SK-N-SH treated with all-trans-retinoic acid at 6 μM for 48 hours (cell line): Measurements from ENCODE around the gene SLC12A6.

ENCODE experiments used
- ARNTL ChIP-seq: fragments of 450-650 bp; formaldehyde crosslinking; IDR thresholded peaks from 2 replicates; pipeline ENCODE4 v1.5.0; 2020; ENCODE audit warnings: low read depth, mild to moderate bottlenecking, moderate library complexity, borderline replicate concordance
- CSDC2 ChIP-seq: fragments of 250-450 bp; sonication (Bioruptor Pico); IDR thresholded peaks from 2 replicates; pipeline ENCODE4 v1.5.0; 2020; ENCODE audit warnings: mild to moderate bottlenecking, moderate library complexity
- ISL1 ChIP-seq: fragments of 250-450 bp; sonication (Bioruptor Pico); IDR thresholded peaks from 2 replicates; pipeline ENCODE4 v2.1.2; 2022; ENCODE audit warnings: mild to moderate bottlenecking, moderate library complexity
- PATZ1 ChIP-seq: fragments of 250-450 bp; sonication (Bioruptor Pico); IDR thresholded peaks from 2 replicates; pipeline ENCODE4 v1.8.0; 2020; ENCODE audit warnings: mild to moderate bottlenecking, moderate library complexity, borderline replicate concordance
- RARB ChIP-seq: fragments of 250-450 bp; sonication (Bioruptor Pico); IDR thresholded peaks from 2 replicates; pipeline ENCODE4 v1.8.0; 2021; ENCODE audit warnings: mild to moderate bottlenecking, moderate library complexity
- TCF4 ChIP-seq: fragments of 250-450 bp; sonication (Bioruptor Pico); IDR thresholded peaks from 2 replicates; pipeline ENCODE4 v1.8.0; 2021; ENCODE audit warnings: mild to moderate bottlenecking, moderate library complexity, borderline replicate concordance
- ZFP3 ChIP-seq: fragments of 250-450 bp; sonication (Bioruptor Pico); IDR thresholded peaks from 2 replicates; pipeline ENCODE4 v1.5.0; 2020; ENCODE audit warnings: mild to moderate bottlenecking, moderate library complexity
- ZFP30 ChIP-seq: fragments of 450-650 bp; formaldehyde crosslinking; IDR thresholded peaks from 2 replicates; pipeline ENCODE4 v1.5.0; 2022; ENCODE audit warnings: mild to moderate bottlenecking, moderate library complexity
- ZNF70 ChIP-seq: fragments of 450-650 bp; formaldehyde crosslinking; IDR thresholded peaks from 2 replicates; pipeline ENCODE4 v1.5.0; 2020; ENCODE audit warnings: mild to moderate bottlenecking, moderate library complexity
- TF ChIP-seq, protein P1 (sequence below): fragments of 250-450 bp; sonication (Bioruptor Pico); IDR thresholded peaks from 2 replicates; pipeline ENCODE4 v1.5.0; 2020; ENCODE audit warnings: mild to moderate bottlenecking, moderate library complexity

GRCh38 chr15:34266751-34267150, 70.8 kb downstream of the SLC12A6 start:
- TF ChIP-seq TCF4 (CRISPR knock-in tag) (no peak), ZFP30 (no peak), RARB (CRISPR knock-in tag) (no peak), ARNTL (CRISPR knock-in tag) (no peak), ZNF70 (no peak), ZFP3 (CRISPR knock-in tag) (no peak), PATZ1 (CRISPR knock-in tag) (no peak), CSDC2 (CRISPR knock-in tag) (no peak), ISL1 (CRISPR knock-in tag) (no peak)
- TF ChIP-seq, protein P1, sequence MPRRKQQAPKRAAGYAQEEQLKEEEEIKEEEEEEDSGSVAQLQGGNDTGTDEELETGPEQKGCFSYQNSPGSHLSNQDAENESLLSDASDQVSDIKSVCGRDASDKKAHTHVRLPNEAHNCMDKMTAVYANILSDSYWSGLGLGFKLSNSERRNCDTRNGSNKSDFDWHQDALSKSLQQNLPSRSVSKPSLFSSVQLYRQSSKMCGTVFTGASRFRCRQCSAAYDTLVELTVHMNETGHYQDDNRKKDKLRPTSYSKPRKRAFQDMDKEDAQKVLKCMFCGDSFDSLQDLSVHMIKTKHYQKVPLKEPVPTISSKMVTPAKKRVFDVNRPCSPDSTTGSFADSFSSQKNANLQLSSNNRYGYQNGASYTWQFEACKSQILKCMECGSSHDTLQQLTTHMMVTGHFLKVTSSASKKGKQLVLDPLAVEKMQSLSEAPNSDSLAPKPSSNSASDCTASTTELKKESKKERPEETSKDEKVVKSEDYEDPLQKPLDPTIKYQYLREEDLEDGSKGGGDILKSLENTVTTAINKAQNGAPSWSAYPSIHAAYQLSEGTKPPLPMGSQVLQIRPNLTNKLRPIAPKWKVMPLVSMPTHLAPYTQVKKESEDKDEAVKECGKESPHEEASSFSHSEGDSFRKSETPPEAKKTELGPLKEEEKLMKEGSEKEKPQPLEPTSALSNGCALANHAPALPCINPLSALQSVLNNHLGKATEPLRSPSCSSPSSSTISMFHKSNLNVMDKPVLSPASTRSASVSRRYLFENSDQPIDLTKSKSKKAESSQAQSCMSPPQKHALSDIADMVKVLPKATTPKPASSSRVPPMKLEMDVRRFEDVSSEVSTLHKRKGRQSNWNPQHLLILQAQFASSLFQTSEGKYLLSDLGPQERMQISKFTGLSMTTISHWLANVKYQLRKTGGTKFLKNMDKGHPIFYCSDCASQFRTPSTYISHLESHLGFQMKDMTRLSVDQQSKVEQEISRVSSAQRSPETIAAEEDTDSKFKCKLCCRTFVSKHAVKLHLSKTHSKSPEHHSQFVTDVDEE (CRISPR knock-in tag) = no peak
